H1 (cell line): ENCODE data around the gene KYNU. TPM values are rescaled to one million over a fixed set of nuclear protein-coding genes. Genes with fewer than 3 reads are reported as not detected.
"Not testable (repeated sequence)": the region's sequence is repeated elsewhere in the genome, so short reads cannot be mapped to it uniquely, and the experiment has no call there.

Experiments used
- CTCF ChIA-PET: fragments of 300-600 bp; sonication (Branson Sonifier 250); formaldehyde crosslinking; loops from one replicate; lab custom pipeline; 2021; ENCODE audit not compliant: partially characterized antibody; lab: Charles Lee
- POLR2A ChIA-PET: fragments of 300-600 bp; sonication (Branson Sonifier 250); formaldehyde crosslinking; loops from one replicate; lab custom pipeline; 2021; ENCODE audit warnings: inconsistent platforms; ENCODE audit not compliant: partially characterized antibody; lab: Charles Lee
- DNase-seq, 2 experiments: peaks; one replicate each; pipeline versions ENCODE4 v3.0.0 to v3.0.0-alpha.2; 2010 to 2022; ENCODE audit warnings: low spot score in 2 of 2, low read depth in 1 of 2, mixed read lengths in 1 of 2
- FAIRE-seq: peaks from 2 replicates; lab custom pipeline; 2011; peaks lifted over from hg19 to GRCh38; lab: Jason Lieb, UNC
- H2AFZ ChIP-seq: 2 replicates; pipeline ENCODE4 v1.8.1; 2012; ENCODE audit warnings: low read length, inconsistent platforms
- H2AK5ac ChIP-seq: 2 replicates; pipeline ENCODE4 v1.6.1; 2013; ENCODE audit warnings: low read depth, low read length
- H2BK120ac ChIP-seq: replicated peaks from 2 replicates; pipeline ENCODE3; 2013; ENCODE audit warnings: low read depth, low read length, inconsistent platforms
- H2BK12ac ChIP-seq: 2 replicates; pipeline ENCODE4 v1.6.1; 2013; ENCODE audit warnings: low read depth, low read length
- H2BK15ac ChIP-seq: 2 replicates; pipeline ENCODE4 v1.6.1; 2013; ENCODE audit warnings: low read length
- H2BK20ac ChIP-seq: 2 replicates; pipeline ENCODE4 v1.6.1; 2013; ENCODE audit warnings: low read length
- H2BK5ac ChIP-seq: 2 replicates; pipeline ENCODE4 v1.6.1; 2013; ENCODE audit warnings: low read depth, low read length
- H3K14ac ChIP-seq: 2 replicates; pipeline ENCODE4 v1.6.1; 2013; ENCODE audit warnings: inconsistent platforms; ENCODE audit not compliant: insufficient read length
- H3K18ac ChIP-seq: 2 replicates; pipeline ENCODE4 v1.6.1; 2013; ENCODE audit warnings: low read length; ENCODE audit errors: extremely low read depth
- H3K23ac ChIP-seq: 2 replicates; pipeline ENCODE4 v1.6.1; 2013; ENCODE audit warnings: inconsistent platforms; ENCODE audit not compliant: insufficient read length
- H3K23me2 ChIP-seq: 2 replicates; pipeline ENCODE4 v1.6.1; 2013; ENCODE audit warnings: low read depth, low read length
- H3K27ac ChIP-seq: 2 replicates; pipeline ENCODE4 v1.6.1; 2011; ENCODE audit warnings: low read depth, low read length, inconsistent platforms
- H3K27me3 ChIP-seq, 4 experiments: replicated peaks in 1 of 4; 1 replicate in 1 of 4; 2 replicates in 3 of 4; pipeline versions ENCODE4 v1.6.1 to v1.8.1; 2011 to 2013; ENCODE audit warnings: low read length in 3 of 4, mild to moderate bottlenecking in 3 of 4, inconsistent platforms in 2 of 4, mixed read lengths in 2 of 4, moderate library complexity in 1 of 4; ENCODE audit not compliant: control insufficient read depth in 3 of 4, insufficient read depth in 3 of 4; ENCODE audit errors: extremely low read depth in 1 of 4
- H3K36me3 ChIP-seq, 4 experiments: 2 replicates each; pipeline versions ENCODE4 v1.6.1 to v1.8.1; 2011 to 2013; ENCODE audit warnings: mild to moderate bottlenecking in 4 of 4, low read length in 3 of 4, moderate library complexity in 2 of 4, control low read depth in 1 of 4, inconsistent platforms in 1 of 4; ENCODE audit not compliant: insufficient read depth in 4 of 4, control insufficient read depth in 2 of 4
- H3K4ac ChIP-seq: replicated peaks from 2 replicates; pipeline ENCODE3; 2013; ENCODE audit warnings: low read length, low read depth, mixed read lengths, inconsistent platforms; ENCODE audit not compliant: insufficient read length
- H3K4me1 ChIP-seq, 4 experiments: replicated peaks in 1 of 4; 1 replicate in 1 of 4; 2 replicates in 3 of 4; pipeline versions ENCODE4 v1.6.1 to v1.8.1; 2011 to 2013; ENCODE audit warnings: low read length in 3 of 4, inconsistent platforms in 2 of 4, mixed read lengths in 1 of 4; ENCODE audit not compliant: insufficient read depth in 4 of 4, control insufficient read depth in 3 of 4
- H3K4me2 ChIP-seq, 2 experiments: 2 replicates each; pipeline versions ENCODE4 v1.6.1 to v1.8.1; 2011 to 2013; ENCODE audit warnings: low read depth in 2 of 2, low read length in 2 of 2, control low read depth in 1 of 2, inconsistent platforms in 1 of 2, mild to moderate bottlenecking in 1 of 2; ENCODE audit not compliant: insufficient read depth in 1 of 2
- H3K4me3 ChIP-seq, 4 experiments: fragments of 200-600, 300-600 bp in 1 of 4; sonication (generic), shearing (Covaris generic), sonication (Bioruptor Twin) in 1 of 4; 2 replicates each; pipeline versions ENCODE4 v1.5.1 to v1.8.1; 2011 to 2016; ENCODE audit warnings: low read length in 4 of 4, low read depth in 3 of 4, control low read depth in 2 of 4, inconsistent platforms in 2 of 4, mild to moderate bottlenecking in 2 of 4, mixed read lengths in 1 of 4, moderate library complexity in 1 of 4; ENCODE audit not compliant: insufficient read depth in 2 of 4; ENCODE audit errors: extremely low read depth in 1 of 4
- H3K56ac ChIP-seq: replicated peaks from 2 replicates; pipeline ENCODE3; 2013; ENCODE audit warnings: low read depth, mild to moderate bottlenecking, mixed read lengths, low read length, inconsistent platforms; ENCODE audit not compliant: insufficient read length
- H3K79me1 ChIP-seq: 2 replicates; pipeline ENCODE4 v1.6.1; 2013; ENCODE audit warnings: low read depth, low read length, control low read depth
- H3K79me2 ChIP-seq, 2 experiments: 2 replicates each; pipeline versions ENCODE4 v1.6.1 to v1.8.1; 2012 to 2013; ENCODE audit warnings: low read length in 2 of 2, mild to moderate bottlenecking in 2 of 2, inconsistent platforms in 1 of 2; ENCODE audit not compliant: insufficient read depth in 2 of 2, control insufficient read depth in 1 of 2
- H3K9ac ChIP-seq, 4 experiments: replicated peaks in 1 of 4; 1 replicate in 1 of 4; 2 replicates in 3 of 4; pipeline versions ENCODE4 v1.6.1 to v1.8.1; 2011 to 2013; ENCODE audit warnings: low read depth in 3 of 4, low read length in 3 of 4, control low read depth in 2 of 4, mild to moderate bottlenecking in 2 of 4, moderate library complexity in 2 of 4, inconsistent platforms in 1 of 4; ENCODE audit errors: extremely low read depth in 1 of 4
- H3K9me3 ChIP-seq, 2 experiments: 2 replicates each; pipeline versions ENCODE4 v1.6.1 to v1.8.1; 2012 to 2013; ENCODE audit warnings: mild to moderate bottlenecking in 2 of 2, moderate library complexity in 2 of 2, control low read depth in 1 of 2, inconsistent platforms in 1 of 2, low read depth in 1 of 2, low read length in 1 of 2, mixed read lengths in 1 of 2; ENCODE audit not compliant: insufficient read depth in 2 of 2
- H4K20me1 ChIP-seq, 2 experiments: replicated peaks in 1 of 2; 2 replicates each; pipeline versions ENCODE3 to v1.8.1; 2011 to 2013; ENCODE audit warnings: inconsistent platforms in 2 of 2, low read length in 2 of 2, mild to moderate bottlenecking in 1 of 2; ENCODE audit not compliant: insufficient read depth in 2 of 2, control insufficient read depth in 1 of 2
- H4K5ac ChIP-seq: 2 replicates; pipeline ENCODE4 v1.6.1; 2013; ENCODE audit warnings: low read length, low read depth, mixed read lengths, inconsistent platforms; ENCODE audit not compliant: insufficient read length
- H4K8ac ChIP-seq: 2 replicates; pipeline ENCODE4 v1.8.0; 2013; ENCODE audit warnings: mild to moderate bottlenecking, moderate library complexity, low read length, inconsistent platforms; ENCODE audit not compliant: insufficient read depth; ENCODE audit errors: extremely low read depth
- H4K91ac ChIP-seq: replicated peaks from 2 replicates; pipeline ENCODE3; 2013; ENCODE audit warnings: low read length, mixed read lengths, inconsistent platforms; ENCODE audit not compliant: insufficient read length
- WGBS, 2 experiments: shearing (Covaris generic) in 1 of 2; methylation state at CpG; one replicate each; pipeline versions ENCODE4 v1.1.6 to v1.1.7; 2013 to 2015; ENCODE audit warnings: low lambda C conversion rate in 2 of 2, mixed read lengths in 2 of 2, inconsistent platforms in 1 of 2, low coverage in 1 of 2, missing lambda C conversion rate in 1 of 2; ENCODE audit not compliant: insufficient replicate concordance in 2 of 2, insufficient coverage in 1 of 2, insufficient read length in 1 of 2; ENCODE audit errors: extremely low coverage in 1 of 2, missing lambda C conversion rate in 1 of 2; 5-methylcytosine and 5-hydroxymethylcytosine counted together
- polyA plus RNA-seq, 7 experiments: library from polyadenylated mRNA; depleted of rRNA in 3 of 7; stranded (reverse) in 5 of 7; unstranded in 2 of 7; fragments of >200 nt in 5 of 7; fragments of 200-250 nt in 2 of 7; gene quantifications; 1 replicate in 5 of 7; 2 replicates in 1 of 7; 4 replicates in 1 of 7; pipeline versions ENCODE4 v1.2.1 to v1.2.3, GENCODE V29; 2011 to 2013; ENCODE audit warnings: missing spikeins in 2 of 7, mixed read lengths in 2 of 7
- total RNA-seq: library from RNA; stranded (reverse); fragmentation: NEBNext Ultra II Directional; extraction: Animal tissue kit (Norgen Biotek cat#: 25700); gene quantifications from 2 replicates; pipeline ENCODE4 v1.2.1, GENCODE V29; 2021

KYNU gene
- total and polyA plus RNA-seq, 2 of the 8 experiments (the other 6 are each of a cell fraction or from before 2014, with no cell fraction given) = 0.09 to 0.13 TPM

DNA sequence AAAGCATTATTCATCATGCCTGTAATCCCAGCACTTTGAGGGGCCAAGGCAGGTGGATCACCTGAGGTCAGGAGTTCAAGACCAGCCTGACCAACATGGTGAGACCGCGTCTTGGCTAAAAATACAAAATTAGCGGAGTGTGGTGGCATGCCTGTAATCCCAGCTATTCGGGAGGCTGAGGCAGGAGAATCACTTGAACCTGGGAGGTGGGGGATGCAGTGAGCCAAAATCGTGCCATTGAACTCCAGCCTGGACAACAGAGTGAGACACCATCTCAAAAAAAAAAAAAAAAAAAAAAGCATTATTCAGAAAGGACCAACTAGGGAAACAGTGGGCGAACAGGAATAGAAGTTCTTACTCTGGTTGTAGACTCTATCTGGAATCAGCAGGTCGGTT lies 8.4 kb upstream of the KYNU start:
- H3K9me3 ChIP-seq, H3K79me1 ChIP-seq, H3K56ac ChIP-seq, H3K23me2 ChIP-seq, H3K4me1 ChIP-seq, H3K9ac ChIP-seq, H4K5ac ChIP-seq, H2BK5ac ChIP-seq, DNase-seq, H3K79me2 ChIP-seq, H4K91ac ChIP-seq, H4K20me1 ChIP-seq, H3K4me3 ChIP-seq, H2BK120ac ChIP-seq, H2BK12ac ChIP-seq, H2AFZ ChIP-seq, H2AK5ac ChIP-seq, H3K18ac ChIP-seq, H2BK20ac ChIP-seq, H4K8ac ChIP-seq, H2BK15ac ChIP-seq, H3K4ac ChIP-seq, H3K4me2 ChIP-seq, POLR2A ChIA-PET, H3K27ac ChIP-seq, H3K36me3 ChIP-seq, FAIRE-seq, H3K27me3 ChIP-seq, CTCF ChIA-PET, H3K14ac ChIP-seq, H3K23ac ChIP-seq: not testable (repeated sequence)
- WGBS, 2 experiments = 83% methylated on average over 4 of the region's 7 CpGs; no CpG with 5 or more reads in 1 of the 2 experiments
